NCI-H345 (cell line): ENCODE measurements around the gene EVA1A.

ENCODE experiments used
- DNase-seq: peaks from one replicate; lab custom pipeline; 2025; lab: John Stamatoyannopoulos, UW

The EVA1A gene

GRCh38 chr2:75560768-75561565 lies at the start of gene EVA1A:
Gene EVA1A (minus strand): TSS chr2:75560939. CDS start chr2:75518140, 42,799 bp downstream.
- peak; percentile 45 for DNase-seq

GRCh38 chr2:75609937-75610508 lies 49.3 kb upstream of the EVA1A start:
- no peak for DNase-seq

DNA sequence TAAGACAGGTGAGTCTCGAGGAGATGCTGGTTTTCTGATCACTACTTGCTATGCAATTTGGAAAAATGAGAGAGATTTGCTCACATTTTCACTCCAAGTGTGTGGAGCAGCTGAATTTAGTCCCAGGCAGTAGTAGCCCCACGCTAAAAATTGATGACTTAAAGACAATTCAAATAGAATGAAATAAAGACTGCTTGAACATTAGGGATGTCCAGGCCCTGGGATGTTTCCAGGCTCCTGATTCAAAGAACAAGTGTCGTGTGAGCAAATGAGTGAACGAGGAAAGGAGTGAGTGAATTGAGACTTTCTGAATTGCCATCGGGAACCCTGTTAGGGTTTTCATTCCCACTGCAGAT lies 48.6 kb upstream of the EVA1A start:
- DNase-seq: no peak

DNA sequence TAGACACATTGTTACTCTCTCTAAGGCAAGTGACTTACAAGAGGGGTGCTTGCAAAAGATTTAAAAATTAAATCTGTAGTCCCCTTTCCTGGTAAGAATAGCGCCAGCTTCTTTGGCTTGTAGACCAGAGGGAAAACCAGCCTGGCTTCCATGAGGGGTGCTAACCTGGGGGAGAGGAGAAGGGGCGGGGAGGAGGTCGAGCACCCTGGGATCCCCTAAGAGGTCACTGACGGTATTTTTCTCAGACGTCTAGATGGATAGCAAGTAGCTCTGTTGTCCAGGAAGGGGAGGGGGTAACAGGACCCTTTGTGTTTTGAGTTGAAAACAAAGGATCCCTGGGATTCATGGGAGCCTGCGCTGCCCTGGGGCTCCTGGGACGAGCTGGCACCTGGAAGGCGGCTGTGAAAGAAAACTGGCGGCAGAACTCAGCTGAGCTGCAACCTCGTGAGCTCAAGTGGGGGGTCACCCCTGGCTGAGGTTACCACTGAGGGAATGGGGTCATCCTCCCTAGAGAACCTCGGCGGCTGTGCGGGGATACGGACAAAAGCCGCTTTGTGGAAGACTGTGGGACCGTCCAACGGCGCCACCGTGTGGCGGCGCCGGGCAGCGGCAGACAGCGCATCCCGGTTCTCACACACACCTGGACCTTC lies 48.1 kb upstream of the EVA1A start:
- DNase-seq: peak; percentile 77

GRCh38 chr2:75607988-75608683 lies 47.4 kb upstream of the EVA1A start:
- DNase-seq: no peak

- no peak for DNase-seq
These were observed 46.7 kb upstream of the EVA1A start for GRCh38 chr2:75607400-75607798.

- no peak for DNase-seq
These were observed 46.1 kb upstream of the EVA1A start for GRCh38 chr2:75606761-75607399.

DNA sequence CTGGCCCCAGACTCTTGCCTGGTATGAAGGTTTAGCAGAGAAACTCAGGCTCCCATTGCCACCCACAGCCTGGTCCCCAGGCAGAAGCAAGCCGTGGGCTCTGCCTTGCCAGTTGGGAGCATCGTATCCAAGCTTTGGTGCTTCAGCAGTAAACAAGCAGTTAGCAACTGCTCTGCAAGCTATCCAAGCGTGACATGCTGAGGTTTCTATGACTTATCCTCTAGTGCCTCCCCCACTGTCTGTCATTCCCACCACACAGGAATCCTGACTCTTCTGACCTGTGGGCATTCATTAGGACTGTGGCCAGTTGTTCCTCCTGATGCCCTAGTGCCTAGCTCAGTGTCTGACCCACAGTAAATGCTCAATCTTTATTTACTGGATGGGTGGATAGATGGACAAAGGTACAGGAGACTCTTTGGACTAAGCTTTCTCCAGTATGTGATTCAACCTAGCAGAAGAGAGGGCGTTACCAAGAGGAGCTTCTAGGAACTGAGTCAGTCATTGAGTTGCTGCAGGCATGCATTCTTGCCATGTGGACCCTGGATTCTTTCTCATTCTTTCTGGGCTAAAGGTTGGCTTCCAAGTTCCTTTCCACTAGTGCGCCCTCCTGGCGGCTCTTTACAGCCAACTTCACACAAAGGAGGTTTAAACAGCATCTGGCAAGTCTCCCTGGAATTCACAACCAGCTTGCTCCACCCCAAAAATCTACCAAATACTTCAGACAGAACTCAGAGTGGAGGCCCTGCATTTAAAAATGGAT lies 45.2 kb upstream of the EVA1A start:
- peak; percentile 21 for DNase-seq

DNA sequence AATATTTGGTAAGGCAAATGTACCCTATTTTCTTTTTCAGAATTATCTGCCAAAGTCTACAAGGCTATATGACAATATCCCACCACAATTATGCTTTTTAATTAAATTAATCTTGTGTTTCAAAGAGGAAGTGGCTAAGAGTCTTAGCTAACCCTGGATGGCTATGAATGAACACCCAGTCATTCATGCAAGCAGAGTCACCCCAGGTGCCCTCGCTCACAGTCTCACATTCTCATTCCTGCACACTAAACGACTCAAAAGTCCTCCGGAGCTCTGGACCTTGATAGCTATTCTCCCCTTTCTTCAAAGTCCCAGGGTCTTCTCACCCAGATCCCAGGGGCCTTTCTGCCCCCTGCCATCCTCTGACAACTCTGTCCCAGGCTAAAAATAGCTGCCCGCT lies 43.7 kb upstream of the EVA1A start:
- DNase-seq: no peak

GRCh38 chr2:75603477-75603876 lies 42.7 kb upstream of the EVA1A start:
- DNase-seq: no peak

- no peak for DNase-seq
These were observed 42.1 kb upstream of the EVA1A start for GRCh38 chr2:75602724-75603342.

GRCh38 chr2:75600461-75601011 lies 39.8 kb upstream of the EVA1A start:
- no peak for DNase-seq

DNA sequence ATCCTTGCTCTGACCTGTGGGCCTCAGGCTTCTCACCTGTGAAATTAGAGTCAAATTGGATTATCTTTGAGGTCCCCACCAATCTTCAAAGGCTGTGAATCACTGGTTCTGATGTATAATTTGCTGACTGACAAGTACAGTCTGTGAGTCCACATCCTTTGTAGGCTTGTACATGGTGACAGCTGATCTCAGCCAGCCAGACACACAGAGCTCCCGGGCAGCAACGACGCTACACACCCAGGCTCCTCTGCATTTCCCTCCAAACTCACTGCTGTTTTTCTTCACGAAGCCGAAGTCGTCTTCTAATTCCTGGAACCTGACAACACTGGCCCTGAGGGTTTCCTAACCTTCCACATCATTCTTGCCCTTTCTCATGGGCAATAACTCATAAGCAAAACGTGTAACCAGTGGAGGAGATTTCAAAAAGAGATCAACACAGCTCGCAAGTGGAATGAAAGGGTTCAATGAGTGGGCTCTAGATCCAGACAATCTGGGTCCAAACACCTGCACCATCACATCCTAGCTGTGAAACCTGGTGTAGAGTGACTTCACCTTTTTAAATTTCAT lies 37.9 kb upstream of the EVA1A start:
- DNase-seq: no peak

DNA sequence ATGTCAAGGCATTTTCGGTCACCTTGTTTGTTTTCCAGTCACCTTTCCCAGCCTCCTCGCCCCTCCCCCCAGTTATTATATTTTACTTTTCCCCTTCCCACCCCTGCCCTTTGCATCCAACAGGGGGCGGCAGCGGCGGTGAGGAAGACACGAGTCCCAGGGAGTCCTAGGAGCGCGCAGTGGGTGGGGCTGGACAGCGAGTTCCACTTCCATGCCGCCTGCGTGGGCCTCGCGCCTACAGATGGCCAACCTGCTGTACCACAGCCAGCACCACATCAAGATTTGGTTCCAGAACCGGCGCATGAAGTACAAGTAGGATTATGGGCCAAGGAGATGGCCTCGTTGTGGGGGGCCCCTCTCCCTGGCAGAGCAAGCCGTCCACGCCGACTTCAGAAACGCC lies 37.2 kb upstream of the EVA1A start:
- DNase-seq: no peak

DNA sequence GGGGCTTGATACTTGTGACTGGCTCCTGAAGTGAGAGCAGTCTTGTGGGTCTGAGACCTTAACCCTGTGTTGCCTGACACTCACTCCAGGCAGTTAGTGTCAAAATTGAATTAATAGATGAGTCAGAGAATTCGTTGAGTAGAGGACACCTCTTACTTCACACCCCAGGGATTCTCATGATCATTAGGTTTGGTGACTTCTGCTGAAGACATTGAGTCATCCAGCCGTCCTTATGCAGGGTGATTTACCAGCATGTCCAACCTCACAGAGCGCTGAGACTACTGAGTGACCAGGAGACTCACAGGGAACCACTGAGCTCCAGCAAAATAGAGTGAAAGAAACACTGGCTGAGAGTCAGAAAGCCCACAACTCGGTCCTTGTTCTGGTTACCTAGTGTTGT lies 36.0 kb upstream of the EVA1A start:
- no peak for DNase-seq

DNA sequence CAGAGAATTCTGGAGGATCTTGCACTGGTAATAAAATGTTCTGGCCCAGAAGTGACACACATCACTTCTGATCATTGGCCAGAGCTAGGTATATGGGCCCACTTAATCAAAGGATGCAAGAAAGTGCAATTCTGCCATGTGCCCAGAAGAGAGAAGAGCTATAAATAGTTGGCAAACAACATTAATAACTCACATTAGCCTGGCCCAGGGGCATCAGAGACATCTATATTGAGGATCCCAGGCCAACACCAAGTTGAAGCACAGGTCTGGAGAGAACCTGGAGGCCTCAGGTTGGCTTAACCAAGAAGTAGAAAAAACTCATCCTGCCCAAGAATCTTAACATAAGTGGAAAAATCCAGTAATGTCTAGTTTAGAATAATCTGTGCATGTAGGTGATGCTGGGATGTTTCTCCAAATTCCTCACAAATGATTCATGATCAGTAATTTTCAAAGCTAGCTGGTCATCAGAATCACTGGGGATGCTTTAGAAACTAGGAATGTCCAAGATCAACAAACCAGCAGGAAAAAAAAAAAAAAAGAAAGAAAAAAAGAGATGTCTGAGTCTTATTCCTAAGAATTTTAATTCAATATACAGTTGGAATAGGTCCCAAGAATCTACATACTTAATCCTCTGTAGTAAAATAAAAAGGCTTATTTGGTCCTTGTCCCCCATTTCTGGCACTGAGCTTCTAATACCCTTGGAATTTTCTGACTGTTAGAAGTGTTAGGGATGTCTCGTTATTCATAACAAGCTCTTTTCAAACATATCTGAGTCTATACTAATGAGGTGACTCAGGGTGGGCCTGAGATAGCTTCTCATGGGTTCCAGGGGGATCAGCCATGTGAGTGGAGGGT lies 35.0 kb upstream of the EVA1A start:
- no peak for DNase-seq

GRCh38 chr2:75594596-75594995 lies 33.9 kb upstream of the EVA1A start:
- no peak for DNase-seq

GRCh38 chr2:75592888-75593287 lies 32.1 kb upstream of the EVA1A start:
- no peak for DNase-seq

DNA sequence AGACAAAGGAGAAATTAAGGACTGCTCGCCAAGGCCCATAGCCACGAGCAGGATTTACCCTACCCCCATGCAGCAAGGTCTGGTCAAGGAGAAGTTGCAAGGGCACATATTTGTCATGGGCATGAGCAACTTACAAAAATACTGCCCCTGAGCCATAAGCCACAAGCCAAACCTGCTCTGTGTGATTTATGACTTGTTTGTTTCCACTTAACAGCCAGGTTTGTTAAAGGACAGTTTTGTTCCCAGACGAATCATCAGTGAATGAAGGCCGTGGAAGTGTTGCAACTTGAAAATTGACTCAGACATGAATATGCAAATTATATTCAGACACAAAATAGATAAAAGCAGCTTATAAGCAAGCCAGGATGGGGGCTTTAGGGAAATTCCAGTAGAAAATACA lies 31.3 kb upstream of the EVA1A start:
- DNase-seq: peak; percentile 16
